Uterus (tissue), 4 donors: Measurements from ENCODE around the gene MMADHC. TPM values are rescaled to one million over a fixed set of nuclear protein-coding genes. Genes with fewer than 3 reads are reported as not detected.

Experiments used
- DNase-seq, 2 donors: peaks; one replicate each; pipeline ENCODE4 v3.0.0-alpha.2; 2019 to 2020
- H3K27ac ChIP-seq, 2 donors: fragments of 200-600 bp; sonication (generic); 1 replicate in 1 of 2; 2 replicates in 1 of 2; pipeline ENCODE4 v1.5.1; 2016 to 2018
- H3K27me3 ChIP-seq, 2 donors: fragments of 200-600 bp; sonication (generic); one replicate each; pipeline ENCODE4 v1.5.1; 2018 to 2019; ENCODE audit warnings: control low read depth in 1 of 2
- H3K36me3 ChIP-seq, 2 donors: fragments of 200-600 bp; sonication (generic); one replicate each; pipeline ENCODE4 v1.5.1; 2019; ENCODE audit warnings: control low read depth in 1 of 2
- H3K4me1 ChIP-seq, 2 donors: fragments of 200-600 bp; sonication (generic); one replicate each; pipeline ENCODE4 v1.5.1; 2018 to 2019; ENCODE audit warnings: control low read depth in 1 of 2
- H3K4me3 ChIP-seq, 2 donors: fragments of 200-600 bp; sonication (generic); 1 replicate in 1 of 2; 2 replicates in 1 of 2; pipeline ENCODE4 v1.5.1; 2018 to 2019; ENCODE audit warnings: mild to moderate bottlenecking in 1 of 2
- H3K9me3 ChIP-seq, 2 donors: fragments of 200-600 bp; sonication (generic); one replicate each; pipeline ENCODE4 v1.5.1; 2019; ENCODE audit warnings: control low read depth in 1 of 2
- CTCF ChIP-seq, 4 experiments: fragments of 200-600 bp in 2 of 4; fragments of 450-650 bp in 2 of 4; sonication (generic) in 2 of 4; IDR thresholded peaks; one replicate each; pipeline ENCODE4 v1.5.1; 2016 to 2019; ENCODE audit warnings: antibody characterized with exemption in 4 of 4, mild to moderate bottlenecking in 2 of 4, moderate library complexity in 1 of 4
- POLR2A ChIP-seq, 2 donors: fragments of 450-650 bp; IDR thresholded peaks; one replicate each; pipeline ENCODE4 v1.6.1; 2016; ENCODE audit warnings: antibody characterized with exemption in 2 of 2, mild to moderate bottlenecking in 1 of 2, moderate library complexity in 1 of 2
- intact Hi-C: fragments of 100-400 bp; cut with DNase I; formaldehyde crosslinking; loops from one replicate; pipeline ENCODE4 v1.15.1; 2023; ENCODE audit warnings: low total_unique reads
- total RNA-seq, 4 donors: library from RNA; depleted of rRNA in 3 of 4; stranded (reverse); fragments of >200 nt in 3 of 4; gene quantifications; one replicate each; pipeline versions ENCODE4 v1.1.0 to v1.2.4, GENCODE V29; 2014 to 2023
- donor health status: DM: yes; HTN: yes; CAD: no.

Gene MMADHC
- total RNA-seq, 4 donors from 2014 or later = 72.9 to 128 (median 106) TPM

- Histone ChIP-seq H3K36me3 (no peaks in the 10 kb centered on the region), H3K4me1 (no peaks in the 10 kb centered on the region), H3K9me3 (no peaks in the 10 kb centered on the region), H3K27ac (no peak overlapping the region), H3K27me3 (no peaks in the 10 kb centered on the region), H3K4me3 (no peak overlapping the region)
- intact Hi-C loops = no loop called here
- DNase-seq = no peak
- TF ChIP-seq CTCF (IDR thresholded peaks at IDR 0.05) (no peak), POLR2A (IDR thresholded peaks at IDR 0.05) (no peak)
Measured at GRCh38 chr2:149543845-149544244, 43.7 kb downstream of the MMADHC start.

GRCh38 chr2:149540138-149540537, 47.4 kb downstream of the MMADHC start:
- no peak for DNase-seq
- H3K36me3 ChIP-seq = no peaks in the 10 kb centered on the region
- H3K27me3 ChIP-seq = no peaks in the 10 kb centered on the region
- no peak for TF ChIP-seq CTCF (IDR thresholded peaks at IDR 0.05)
- TF ChIP-seq POLR2A (IDR thresholded peaks at IDR 0.05) = no peak
- no peaks in the 10 kb centered on the region for H3K9me3 ChIP-seq
- intact Hi-C loops = no loop called here
- H3K4me1 ChIP-seq = no peaks in the 10 kb centered on the region
- H3K4me3 ChIP-seq = no peak overlapping the region
- no peak overlapping the region for H3K27ac ChIP-seq

- H3K27me3 ChIP-seq = no peaks in the 10 kb centered on the region
- intact Hi-C loops = no loop called here
- H3K9me3 ChIP-seq = no peaks in the 10 kb centered on the region
- no peak for DNase-seq
- no peak overlapping the region for H3K4me3 ChIP-seq
- H3K4me1 ChIP-seq = no peaks in the 10 kb centered on the region
- TF ChIP-seq CTCF (IDR thresholded peaks at IDR 0.05) (no peak), POLR2A (IDR thresholded peaks at IDR 0.05) (no peak)
- H3K27ac ChIP-seq = no peak overlapping the region
- no peaks in the 10 kb centered on the region for H3K36me3 ChIP-seq
Measured at GRCh38 chr2:149538138-149538833, 49.3 kb downstream of the MMADHC start.

GRCh38 chr2:149537092-149537726, 50.4 kb downstream of the MMADHC start:
- Histone ChIP-seq H3K4me3 (no peak overlapping the region), H3K36me3 (no peaks in the 10 kb centered on the region), H3K4me1 (no peaks in the 10 kb centered on the region), H3K27me3 (no peaks in the 10 kb centered on the region), H3K9me3 (no peaks in the 10 kb centered on the region), H3K27ac (no peak overlapping the region)
- TF ChIP-seq CTCF (IDR thresholded peaks at IDR 0.05) (no peak), POLR2A (IDR thresholded peaks at IDR 0.05) (no peak)
- intact Hi-C loops = no loop called here
- DNase-seq = no peak

GRCh38 chr2:149536649-149537048, 50.9 kb downstream of the MMADHC start:
- H3K27me3 ChIP-seq = no peaks in the 10 kb centered on the region
- no peaks in the 10 kb centered on the region for H3K4me1 ChIP-seq
- H3K4me3 ChIP-seq = no peak overlapping the region
- H3K36me3 ChIP-seq = no peaks in the 10 kb centered on the region
- DNase-seq = no peak
- TF ChIP-seq CTCF (IDR thresholded peaks at IDR 0.05) (no peak), POLR2A (IDR thresholded peaks at IDR 0.05) (no peak)
- intact Hi-C loops = no loop called here
- no peaks in the 10 kb centered on the region for H3K9me3 ChIP-seq
- no peak overlapping the region for H3K27ac ChIP-seq
